Transverse colon (tissue), 3 donors: Measurements from ENCODE around the gene RBM47.

Experiments
- EP300 ChIP-seq: sonication (generic); formaldehyde crosslinking; IDR thresholded peaks from one replicate; pipeline ENCODE4 v1.6.1; 2017; ENCODE audit warnings: antibody characterized with exemption, low read depth
- POLR2A ChIP-seq: fragments of 450-650 bp; IDR thresholded peaks from one replicate; pipeline ENCODE4 v1.6.1; 2016; ENCODE audit warnings: antibody characterized with exemption, mild to moderate bottlenecking, moderate library complexity
- TF ChIP-seq, protein P1 (sequence below), 5 experiments: fragments of 200-600 bp in 3 of 5; fragments of 450-650 bp in 2 of 5; sonication (generic) in 3 of 5; IDR thresholded peaks; 1 replicate in 2 of 5; 2 replicates in 3 of 5; pipeline ENCODE4 v1.5.1; 2016 to 2017; ENCODE audit warnings: antibody characterized with exemption in 5 of 5, inconsistent platforms in 3 of 5, mild to moderate bottlenecking in 2 of 5, moderate library complexity in 1 of 5

DNA sequence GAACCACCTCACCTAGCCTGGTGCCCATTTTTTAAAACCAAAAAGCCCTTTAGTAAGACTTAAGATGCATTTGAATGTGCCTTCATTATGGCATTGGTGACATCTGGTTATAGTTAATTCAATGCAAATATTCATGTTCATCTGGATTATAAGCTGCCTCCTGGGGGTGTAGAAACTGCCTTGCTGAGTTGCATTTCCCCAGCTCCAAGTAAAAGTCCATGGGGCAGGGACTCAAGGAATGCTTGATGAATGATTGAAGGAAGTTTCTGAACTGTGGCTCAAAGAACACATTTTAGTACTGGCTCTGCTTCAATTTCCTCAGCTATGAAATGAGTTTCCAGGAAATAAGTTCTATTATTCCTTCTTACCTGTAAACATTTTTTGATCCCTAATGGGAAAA lies 18.5 kb upstream of the RBM47 start:
- TF ChIP-seq, protein P1, sequence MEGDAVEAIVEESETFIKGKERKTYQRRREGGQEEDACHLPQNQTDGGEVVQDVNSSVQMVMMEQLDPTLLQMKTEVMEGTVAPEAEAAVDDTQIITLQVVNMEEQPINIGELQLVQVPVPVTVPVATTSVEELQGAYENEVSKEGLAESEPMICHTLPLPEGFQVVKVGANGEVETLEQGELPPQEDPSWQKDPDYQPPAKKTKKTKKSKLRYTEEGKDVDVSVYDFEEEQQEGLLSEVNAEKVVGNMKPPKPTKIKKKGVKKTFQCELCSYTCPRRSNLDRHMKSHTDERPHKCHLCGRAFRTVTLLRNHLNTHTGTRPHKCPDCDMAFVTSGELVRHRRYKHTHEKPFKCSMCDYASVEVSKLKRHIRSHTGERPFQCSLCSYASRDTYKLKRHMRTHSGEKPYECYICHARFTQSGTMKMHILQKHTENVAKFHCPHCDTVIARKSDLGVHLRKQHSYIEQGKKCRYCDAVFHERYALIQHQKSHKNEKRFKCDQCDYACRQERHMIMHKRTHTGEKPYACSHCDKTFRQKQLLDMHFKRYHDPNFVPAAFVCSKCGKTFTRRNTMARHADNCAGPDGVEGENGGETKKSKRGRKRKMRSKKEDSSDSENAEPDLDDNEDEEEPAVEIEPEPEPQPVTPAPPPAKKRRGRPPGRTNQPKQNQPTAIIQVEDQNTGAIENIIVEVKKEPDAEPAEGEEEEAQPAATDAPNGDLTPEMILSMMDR (IDR thresholded peaks at IDR 0.05), result no peak
- TF ChIP-seq POLR2A (no peak), EP300 (no peak)
